WTC11 (cell line): Measurements from ENCODE around the gene ELMO1. TPM values are rescaled to one million over a fixed set of nuclear protein-coding genes. Genes with fewer than 3 reads are reported as not detected.

Source experiments
- ATAC-seq: fragments of 200-7000 bp; cut with Tn5 transposase; 2 replicates; pipeline ENCODE4 v1.10.0; 2021; ENCODE audit warnings: mild to moderate bottlenecking, moderate library complexity
- CTCF ChIA-PET: fragments of 300-600 bp; sonication (Branson Sonifier 250); formaldehyde crosslinking; loops from one replicate; lab custom pipeline; 2021; ENCODE audit warnings: antibody characterized with exemption; lab: Charles Lee
- POLR2A ChIA-PET: fragments of 350-600 bp; sonication (Branson Sonifier 250); formaldehyde crosslinking; loops from one replicate; lab custom pipeline; 2021; ENCODE audit warnings: antibody characterized with exemption; lab: Charles Lee
- DNase-seq: peaks from one replicate; pipeline ENCODE4 v3.0.0; 2021; ENCODE audit warnings: low spot score
- H3K27ac Mint-ChIP-seq: 2 replicates; pipeline ENCODE4 v1.8.0; 2021; ENCODE audit warnings: mixed read lengths
- H3K27me3 Mint-ChIP-seq: 2 replicates; pipeline ENCODE4 v1.8.0; 2021; ENCODE audit warnings: low read depth, mild to moderate bottlenecking, moderate library complexity, mixed read lengths
- H3K36me3 Mint-ChIP-seq: 2 replicates; pipeline ENCODE4 v1.8.0; 2021; ENCODE audit warnings: mixed read lengths
- H3K4me1 Mint-ChIP-seq: 2 replicates; pipeline ENCODE4 v1.8.0; 2022; ENCODE audit warnings: mixed read lengths
- H3K4me3 Mint-ChIP-seq: 2 replicates; pipeline ENCODE4 v1.8.0; 2021; ENCODE audit warnings: mild to moderate bottlenecking, moderate library complexity, mixed read lengths
- H3K9me3 Mint-ChIP-seq: 2 replicates; pipeline ENCODE4 v1.8.0; 2021; ENCODE audit warnings: mixed read lengths
- ESRRA ChIP-seq: sonication (generic); formaldehyde crosslinking; IDR thresholded peaks from 2 replicates; pipeline ENCODE4 v1.8.1; 2022; ENCODE audit warnings: mild to moderate bottlenecking, missing genetic modification reagents, borderline replicate concordance
- ETV6 ChIP-seq: sonication (generic); formaldehyde crosslinking; IDR thresholded peaks from 2 replicates; pipeline ENCODE4 v1.8.1; 2022; ENCODE audit warnings: mild to moderate bottlenecking, missing genetic modification reagents
- GABPB1 ChIP-seq: sonication (generic); formaldehyde crosslinking; IDR thresholded peaks from 2 replicates; pipeline ENCODE4 v1.8.1; 2023; ENCODE audit warnings: mild to moderate bottlenecking, missing genetic modification reagents
- GRHL2 ChIP-seq: fragments of 250-450 bp; sonication (Bioruptor Pico); IDR thresholded peaks from 2 replicates; pipeline ENCODE4 v1.8.0; 2022; ENCODE audit warnings: mild to moderate bottlenecking, moderate library complexity; ENCODE audit not compliant: insufficient replicate concordance, severe bottlenecking
- GTF2I ChIP-seq: fragments of 250-450 bp; sonication (Bioruptor Pico); conservative IDR thresholded peaks from 2 replicates; pipeline ENCODE4 v1.4.0; 2021; ENCODE audit warnings: mild to moderate bottlenecking
- NFYB ChIP-seq: sonication (generic); formaldehyde crosslinking; conservative IDR thresholded peaks from 2 replicates; pipeline ENCODE4 v1.8.0; 2022; ENCODE audit warnings: low read depth, missing genetic modification reagents
- TEAD4 ChIP-seq: sonication (generic); formaldehyde crosslinking; IDR thresholded peaks from 2 replicates; pipeline ENCODE4 v1.8.0; 2022; ENCODE audit warnings: mild to moderate bottlenecking, missing genetic modification reagents
- ZNF423 ChIP-seq: fragments of 250-450 bp; sonication (Bioruptor Pico); IDR thresholded peaks from 2 replicates; pipeline ENCODE4 v2.1.2; 2022; ENCODE audit warnings: mild to moderate bottlenecking, moderate library complexity
- total RNA-seq: library from RNA; stranded (reverse); gene quantifications from 3 replicates; pipeline ENCODE4 v1.2.3, GENCODE V29; 2021
- TF ChIP-seq, protein P1 (sequence below): sonication (generic); formaldehyde crosslinking; IDR thresholded peaks from 2 replicates; pipeline ENCODE4 v1.8.1; 2023; ENCODE audit warnings: mild to moderate bottlenecking, missing genetic modification reagents, borderline replicate concordance
- TF ChIP-seq, protein P2 (sequence below): sonication (generic); formaldehyde crosslinking; conservative IDR thresholded peaks from 2 replicates; pipeline ENCODE4 v1.8.1; 2023; ENCODE audit warnings: mild to moderate bottlenecking, low read depth, missing genetic modification reagents, moderate library complexity
- TF ChIP-seq, protein P3 (sequence below): sonication (generic); formaldehyde crosslinking; IDR thresholded peaks from 2 replicates; pipeline ENCODE4 v1.8.0; 2023; ENCODE audit warnings: missing genetic modification reagents, mild to moderate bottlenecking, borderline replicate concordance
- TF ChIP-seq, protein P4 (sequence below): sonication (generic); formaldehyde crosslinking; IDR thresholded peaks from 2 replicates; pipeline ENCODE4 v1.8.0; 2022; ENCODE audit warnings: mild to moderate bottlenecking, missing genetic modification reagents
- TF ChIP-seq, protein P5 (sequence below): fragments of 250-450 bp; sonication (Bioruptor Pico); IDR thresholded peaks from 2 replicates; pipeline ENCODE4 v2.1.2; 2022; ENCODE audit warnings: mild to moderate bottlenecking, moderate library complexity
- TF ChIP-seq, protein P6 (sequence below): fragments of 200-600 bp; IDR thresholded peaks from 2 replicates; pipeline ENCODE4 v1.8.0; 2022; ENCODE audit warnings: antibody characterized with exemption
- TF ChIP-seq, protein P7 (sequence below): fragments of 250-450 bp; sonication (Bioruptor Pico); IDR thresholded peaks from 2 replicates; pipeline ENCODE4 v1.8.0; 2021; ENCODE audit warnings: mild to moderate bottlenecking

The ELMO1 gene
- total RNA-seq, 1 experiment from 2014 or later = 19.4 TPM

DNA sequence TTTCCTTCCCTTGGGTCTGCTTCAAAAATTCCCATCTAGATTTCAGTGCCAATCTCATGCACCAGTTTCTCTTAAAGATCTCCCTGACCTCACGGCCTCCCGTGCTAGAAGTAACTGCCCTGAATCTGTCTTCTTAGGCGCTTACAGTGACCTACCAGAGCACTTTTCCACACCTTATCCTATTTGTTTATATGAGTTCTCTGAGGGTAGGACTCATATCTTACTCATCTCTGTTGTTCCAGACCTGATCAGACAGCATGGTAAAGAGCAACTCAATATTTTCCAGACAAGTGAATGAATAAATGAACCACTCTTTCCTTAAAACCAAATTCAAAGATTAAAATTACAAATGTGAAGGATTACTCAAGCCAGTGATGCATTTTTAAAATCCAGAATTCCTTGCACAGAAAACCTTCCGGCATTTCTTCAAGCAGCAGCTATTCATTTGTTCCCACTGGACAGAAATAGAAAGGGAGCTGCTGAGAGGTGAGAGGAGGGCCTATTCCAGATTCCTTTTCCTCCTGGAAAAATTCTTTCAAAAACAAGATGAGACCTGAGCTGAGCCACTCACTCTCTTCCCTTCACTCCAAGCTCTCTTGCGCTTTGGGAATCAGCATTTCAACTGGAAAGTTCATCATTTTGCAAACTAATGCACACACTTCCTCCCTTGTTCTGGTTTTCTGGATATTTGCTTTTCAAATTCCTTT, 94.6 kb downstream of the ELMO1 start:
- Mint-ChIP-seq H3K27me3 (no peaks in the 10 kb centered on the region), H3K9me3 (no peaks in the 10 kb centered on the region), H3K36me3 (no peaks in the 10 kb centered on the region), H3K27ac (peak overlapping the region; percentile 92), H3K4me3 (no peak overlapping the region), H3K4me1 (peaks cover 31% of the 10 kb centered on the region)
- TF ChIP-seq, protein P1, sequence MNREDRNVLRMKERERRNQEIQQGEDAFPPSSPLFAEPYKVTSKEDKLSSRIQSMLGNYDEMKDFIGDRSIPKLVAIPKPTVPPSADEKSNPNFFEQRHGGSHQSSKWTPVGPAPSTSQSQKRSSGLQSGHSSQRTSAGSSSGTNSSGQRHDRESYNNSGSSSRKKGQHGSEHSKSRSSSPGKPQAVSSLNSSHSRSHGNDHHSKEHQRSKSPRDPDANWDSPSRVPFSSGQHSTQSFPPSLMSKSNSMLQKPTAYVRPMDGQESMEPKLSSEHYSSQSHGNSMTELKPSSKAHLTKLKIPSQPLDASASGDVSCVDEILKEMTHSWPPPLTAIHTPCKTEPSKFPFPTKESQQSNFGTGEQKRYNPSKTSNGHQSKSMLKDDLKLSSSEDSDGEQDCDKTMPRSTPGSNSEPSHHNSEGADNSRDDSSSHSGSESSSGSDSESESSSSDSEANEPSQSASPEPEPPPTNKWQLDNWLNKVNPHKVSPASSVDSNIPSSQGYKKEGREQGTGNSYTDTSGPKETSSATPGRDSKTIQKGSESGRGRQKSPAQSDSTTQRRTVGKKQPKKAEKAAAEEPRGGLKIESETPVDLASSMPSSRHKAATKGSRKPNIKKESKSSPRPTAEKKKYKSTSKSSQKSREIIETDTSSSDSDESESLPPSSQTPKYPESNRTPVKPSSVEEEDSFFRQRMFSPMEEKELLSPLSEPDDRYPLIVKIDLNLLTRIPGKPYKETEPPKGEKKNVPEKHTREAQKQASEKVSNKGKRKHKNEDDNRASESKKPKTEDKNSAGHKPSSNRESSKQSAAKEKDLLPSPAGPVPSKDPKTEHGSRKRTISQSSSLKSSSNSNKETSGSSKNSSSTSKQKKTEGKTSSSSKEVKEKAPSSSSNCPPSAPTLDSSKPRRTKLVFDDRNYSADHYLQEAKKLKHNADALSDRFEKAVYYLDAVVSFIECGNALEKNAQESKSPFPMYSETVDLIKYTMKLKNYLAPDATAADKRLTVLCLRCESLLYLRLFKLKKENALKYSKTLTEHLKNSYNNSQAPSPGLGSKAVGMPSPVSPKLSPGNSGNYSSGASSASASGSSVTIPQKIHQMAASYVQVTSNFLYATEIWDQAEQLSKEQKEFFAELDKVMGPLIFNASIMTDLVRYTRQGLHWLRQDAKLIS (CRISPR knock-in tag) = no peak
- TF ChIP-seq ETV6 (CRISPR knock-in tag) (no peak), GRHL2 (no peak), GABPB1 (CRISPR knock-in tag) (no peak), ZNF423 (CRISPR knock-in tag) (no peak)
- TF ChIP-seq, protein P2, sequence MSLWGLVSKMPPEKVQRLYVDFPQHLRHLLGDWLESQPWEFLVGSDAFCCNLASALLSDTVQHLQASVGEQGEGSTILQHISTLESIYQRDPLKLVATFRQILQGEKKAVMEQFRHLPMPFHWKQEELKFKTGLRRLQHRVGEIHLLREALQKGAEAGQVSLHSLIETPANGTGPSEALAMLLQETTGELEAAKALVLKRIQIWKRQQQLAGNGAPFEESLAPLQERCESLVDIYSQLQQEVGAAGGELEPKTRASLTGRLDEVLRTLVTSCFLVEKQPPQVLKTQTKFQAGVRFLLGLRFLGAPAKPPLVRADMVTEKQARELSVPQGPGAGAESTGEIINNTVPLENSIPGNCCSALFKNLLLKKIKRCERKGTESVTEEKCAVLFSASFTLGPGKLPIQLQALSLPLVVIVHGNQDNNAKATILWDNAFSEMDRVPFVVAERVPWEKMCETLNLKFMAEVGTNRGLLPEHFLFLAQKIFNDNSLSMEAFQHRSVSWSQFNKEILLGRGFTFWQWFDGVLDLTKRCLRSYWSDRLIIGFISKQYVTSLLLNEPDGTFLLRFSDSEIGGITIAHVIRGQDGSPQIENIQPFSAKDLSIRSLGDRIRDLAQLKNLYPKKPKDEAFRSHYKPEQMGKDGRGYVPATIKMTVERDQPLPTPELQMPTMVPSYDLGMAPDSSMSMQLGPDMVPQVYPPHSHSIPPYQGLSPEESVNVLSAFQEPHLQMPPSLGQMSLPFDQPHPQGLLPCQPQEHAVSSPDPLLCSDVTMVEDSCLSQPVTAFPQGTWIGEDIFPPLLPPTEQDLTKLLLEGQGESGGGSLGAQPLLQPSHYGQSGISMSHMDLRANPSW (CRISPR knock-in tag) = no peak
- POLR2A ChIA-PET = no interaction called here
- no peak for ATAC-seq
- no peak for DNase-seq
- CTCF ChIA-PET = interaction anchor here (0.7 to 3.4 kb wide), 5 partner anchors 106 to 145 kb away, joined by 3 to 26 read pairs (median 5); no protein-coding TSS in a partner anchor

DNA sequence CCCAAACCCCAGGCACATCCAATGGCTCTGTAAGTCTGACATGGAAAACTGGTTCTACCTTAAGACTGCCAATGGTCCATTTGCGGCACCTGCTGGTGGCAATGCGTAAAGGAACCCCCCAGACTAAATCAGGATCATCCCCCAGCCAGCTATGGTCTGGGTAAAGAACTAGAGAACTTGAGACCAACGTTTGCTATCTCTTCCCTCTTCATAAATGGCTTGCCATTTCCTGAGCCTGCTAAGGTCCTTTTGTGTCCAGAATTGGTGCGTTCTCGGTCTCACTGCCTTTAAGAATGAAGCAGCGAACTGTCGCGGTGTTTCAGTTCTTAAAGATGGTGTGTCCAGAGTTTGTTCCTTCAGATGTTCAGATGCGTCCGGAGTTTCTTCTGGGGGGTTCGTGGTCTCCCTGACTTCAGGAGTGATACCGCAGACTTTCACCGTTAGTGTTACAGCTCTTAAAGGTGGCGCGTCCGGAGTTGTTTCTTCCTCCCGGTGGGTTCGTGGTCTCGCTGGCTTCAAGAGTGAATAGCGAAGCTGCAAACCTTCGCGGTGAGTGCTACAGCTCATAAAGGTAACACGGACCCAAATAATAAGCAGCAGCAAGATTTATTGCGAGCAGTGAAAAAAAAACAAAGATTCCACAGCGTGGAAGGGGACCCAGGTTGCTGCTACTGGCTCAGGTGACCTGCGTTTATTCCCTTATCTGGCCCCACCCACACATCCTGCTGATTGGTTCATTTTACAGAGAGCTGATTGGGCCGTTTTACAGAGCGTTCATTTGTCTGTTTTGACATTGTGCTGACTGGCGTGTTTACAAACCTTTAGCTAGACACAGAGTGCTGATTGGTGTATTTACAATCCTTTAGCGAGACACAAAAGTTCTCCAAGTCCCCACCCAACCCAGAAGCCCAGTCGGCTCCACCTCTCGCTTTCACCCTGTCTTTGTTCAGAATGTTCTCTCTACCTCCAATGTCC, 95.4 kb downstream of the ELMO1 start:
- no peaks in the 10 kb centered on the region for H3K27me3 Mint-ChIP-seq
- peak overlapping the region; percentile 92 for H3K27ac Mint-ChIP-seq
- CTCF ChIA-PET = interaction anchor here (0.6 to 3.4 kb wide), 7 partner anchors 20 to 145 kb away, joined by 3 to 26 read pairs (median 5); no protein-coding TSS in a partner anchor
- no peaks in the 10 kb centered on the region for H3K36me3 Mint-ChIP-seq
- POLR2A ChIA-PET = no interaction called here
- H3K4me3 Mint-ChIP-seq = no peak overlapping the region
- ATAC-seq = peak; percentile 84
- peaks cover 31% of the 10 kb centered on the region for H3K4me1 Mint-ChIP-seq
- DNase-seq = peak; percentile 42
- H3K9me3 Mint-ChIP-seq = no peaks in the 10 kb centered on the region
- TF ChIP-seq GTF2I (CRISPR knock-in tag) (no peak), ESRRA (CRISPR knock-in tag) (no peak), TEAD4 (CRISPR knock-in tag) (no peak), NFYB (CRISPR knock-in tag) (peak; percentile 58)
- TF ChIP-seq, protein P3, sequence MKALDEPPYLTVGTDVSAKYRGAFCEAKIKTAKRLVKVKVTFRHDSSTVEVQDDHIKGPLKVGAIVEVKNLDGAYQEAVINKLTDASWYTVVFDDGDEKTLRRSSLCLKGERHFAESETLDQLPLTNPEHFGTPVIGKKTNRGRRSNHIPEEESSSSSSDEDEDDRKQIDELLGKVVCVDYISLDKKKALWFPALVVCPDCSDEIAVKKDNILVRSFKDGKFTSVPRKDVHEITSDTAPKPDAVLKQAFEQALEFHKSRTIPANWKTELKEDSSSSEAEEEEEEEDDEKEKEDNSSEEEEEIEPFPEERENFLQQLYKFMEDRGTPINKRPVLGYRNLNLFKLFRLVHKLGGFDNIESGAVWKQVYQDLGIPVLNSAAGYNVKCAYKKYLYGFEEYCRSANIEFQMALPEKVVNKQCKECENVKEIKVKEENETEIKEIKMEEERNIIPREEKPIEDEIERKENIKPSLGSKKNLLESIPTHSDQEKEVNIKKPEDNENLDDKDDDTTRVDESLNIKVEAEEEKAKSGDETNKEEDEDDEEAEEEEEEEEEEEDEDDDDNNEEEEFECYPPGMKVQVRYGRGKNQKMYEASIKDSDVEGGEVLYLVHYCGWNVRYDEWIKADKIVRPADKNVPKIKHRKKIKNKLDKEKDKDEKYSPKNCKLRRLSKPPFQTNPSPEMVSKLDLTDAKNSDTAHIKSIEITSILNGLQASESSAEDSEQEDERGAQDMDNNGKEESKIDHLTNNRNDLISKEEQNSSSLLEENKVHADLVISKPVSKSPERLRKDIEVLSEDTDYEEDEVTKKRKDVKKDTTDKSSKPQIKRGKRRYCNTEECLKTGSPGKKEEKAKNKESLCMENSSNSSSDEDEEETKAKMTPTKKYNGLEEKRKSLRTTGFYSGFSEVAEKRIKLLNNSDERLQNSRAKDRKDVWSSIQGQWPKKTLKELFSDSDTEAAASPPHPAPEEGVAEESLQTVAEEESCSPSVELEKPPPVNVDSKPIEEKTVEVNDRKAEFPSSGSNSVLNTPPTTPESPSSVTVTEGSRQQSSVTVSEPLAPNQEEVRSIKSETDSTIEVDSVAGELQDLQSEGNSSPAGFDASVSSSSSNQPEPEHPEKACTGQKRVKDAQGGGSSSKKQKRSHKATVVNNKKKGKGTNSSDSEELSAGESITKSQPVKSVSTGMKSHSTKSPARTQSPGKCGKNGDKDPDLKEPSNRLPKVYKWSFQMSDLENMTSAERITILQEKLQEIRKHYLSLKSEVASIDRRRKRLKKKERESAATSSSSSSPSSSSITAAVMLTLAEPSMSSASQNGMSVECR (CRISPR knock-in tag) = no peak
- TF ChIP-seq, protein P4, sequence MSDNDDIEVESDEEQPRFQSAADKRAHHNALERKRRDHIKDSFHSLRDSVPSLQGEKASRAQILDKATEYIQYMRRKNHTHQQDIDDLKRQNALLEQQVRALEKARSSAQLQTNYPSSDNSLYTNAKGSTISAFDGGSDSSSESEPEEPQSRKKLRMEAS = no peak
- TF ChIP-seq, protein P5, sequence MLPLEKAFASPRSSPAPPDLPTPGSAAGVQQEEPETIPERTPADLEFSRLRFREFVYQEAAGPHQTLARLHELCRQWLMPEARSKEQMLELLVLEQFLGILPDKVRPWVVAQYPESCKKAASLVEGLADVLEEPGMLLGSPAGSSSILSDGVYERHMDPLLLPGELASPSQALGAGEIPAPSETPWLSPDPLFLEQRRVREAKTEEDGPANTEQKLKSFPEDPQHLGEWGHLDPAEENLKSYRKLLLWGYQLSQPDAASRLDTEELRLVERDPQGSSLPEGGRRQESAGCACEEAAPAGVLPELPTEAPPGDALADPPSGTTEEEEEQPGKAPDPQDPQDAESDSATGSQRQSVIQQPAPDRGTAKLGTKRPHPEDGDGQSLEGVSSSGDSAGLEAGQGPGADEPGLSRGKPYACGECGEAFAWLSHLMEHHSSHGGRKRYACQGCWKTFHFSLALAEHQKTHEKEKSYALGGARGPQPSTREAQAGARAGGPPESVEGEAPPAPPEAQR (CRISPR knock-in tag) = no peak
- TF ChIP-seq, protein P6, sequence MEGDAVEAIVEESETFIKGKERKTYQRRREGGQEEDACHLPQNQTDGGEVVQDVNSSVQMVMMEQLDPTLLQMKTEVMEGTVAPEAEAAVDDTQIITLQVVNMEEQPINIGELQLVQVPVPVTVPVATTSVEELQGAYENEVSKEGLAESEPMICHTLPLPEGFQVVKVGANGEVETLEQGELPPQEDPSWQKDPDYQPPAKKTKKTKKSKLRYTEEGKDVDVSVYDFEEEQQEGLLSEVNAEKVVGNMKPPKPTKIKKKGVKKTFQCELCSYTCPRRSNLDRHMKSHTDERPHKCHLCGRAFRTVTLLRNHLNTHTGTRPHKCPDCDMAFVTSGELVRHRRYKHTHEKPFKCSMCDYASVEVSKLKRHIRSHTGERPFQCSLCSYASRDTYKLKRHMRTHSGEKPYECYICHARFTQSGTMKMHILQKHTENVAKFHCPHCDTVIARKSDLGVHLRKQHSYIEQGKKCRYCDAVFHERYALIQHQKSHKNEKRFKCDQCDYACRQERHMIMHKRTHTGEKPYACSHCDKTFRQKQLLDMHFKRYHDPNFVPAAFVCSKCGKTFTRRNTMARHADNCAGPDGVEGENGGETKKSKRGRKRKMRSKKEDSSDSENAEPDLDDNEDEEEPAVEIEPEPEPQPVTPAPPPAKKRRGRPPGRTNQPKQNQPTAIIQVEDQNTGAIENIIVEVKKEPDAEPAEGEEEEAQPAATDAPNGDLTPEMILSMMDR = peak; percentile 24; the same call in 1 of the 2 replicates
- TF ChIP-seq, protein P7, sequence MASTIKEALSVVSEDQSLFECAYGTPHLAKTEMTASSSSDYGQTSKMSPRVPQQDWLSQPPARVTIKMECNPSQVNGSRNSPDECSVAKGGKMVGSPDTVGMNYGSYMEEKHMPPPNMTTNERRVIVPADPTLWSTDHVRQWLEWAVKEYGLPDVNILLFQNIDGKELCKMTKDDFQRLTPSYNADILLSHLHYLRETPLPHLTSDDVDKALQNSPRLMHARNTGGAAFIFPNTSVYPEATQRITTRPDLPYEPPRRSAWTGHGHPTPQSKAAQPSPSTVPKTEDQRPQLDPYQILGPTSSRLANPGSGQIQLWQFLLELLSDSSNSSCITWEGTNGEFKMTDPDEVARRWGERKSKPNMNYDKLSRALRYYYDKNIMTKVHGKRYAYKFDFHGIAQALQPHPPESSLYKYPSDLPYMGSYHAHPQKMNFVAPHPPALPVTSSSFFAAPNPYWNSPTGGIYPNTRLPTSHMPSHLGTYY = no peak
